Adrenal gland (tissue), 12 donors: ENCODE data around the gene SIL1. TPM values are rescaled to one million over a fixed set of nuclear protein-coding genes. Genes with fewer than 3 reads are reported as not detected.
A peak's percentile ranks its signal among the peaks of the same experiment; 100 is the strongest.

Source experiments
- DNase-seq, 7 donors: peaks; one replicate each; pipeline ENCODE4 v3.0.0-alpha.2; 2019 to 2020
- H3K27ac ChIP-seq, 5 donors: fragments of 200-600 bp; sonication (generic) in 4 of 5; 1 replicate in 3 of 5; 2 replicates in 2 of 5; pipeline versions ENCODE4 v1.5.1 to v1.8.0; 2016 to 2020; ENCODE audit warnings: mild to moderate bottlenecking in 1 of 5
- H3K27me3 ChIP-seq: fragments of 200-600 bp; 2 replicates; pipeline ENCODE4 v1.8.0; 2021
- H3K36me3 ChIP-seq, 2 donors: fragments of 200-600 bp; replicated peaks in 1 of 2; 1 replicate in 1 of 2; 2 replicates in 1 of 2; pipeline versions ENCODE4 v1.5.1 to v1.8.0; 2018 to 2022
- H3K4me1 ChIP-seq, 2 donors: fragments of 200-600 bp; replicated peaks in 1 of 2; 1 replicate in 1 of 2; 2 replicates in 1 of 2; pipeline versions ENCODE4 v1.5.1 to v1.8.0; 2018 to 2021
- H3K4me3 ChIP-seq, 4 donors: fragments of 200-600 bp; sonication (generic) in 3 of 4; one replicate each; pipeline ENCODE4 v1.5.1; 2016 to 2018
- H3K9me3 ChIP-seq, 3 donors: fragments of 200-600 bp; sonication (generic) in 1 of 3; replicated peaks in 1 of 3; 1 replicate in 2 of 3; 2 replicates in 1 of 3; pipeline versions ENCODE4 v1.5.1 to v1.8.0; 2016 to 2021
- CTCF ChIP-seq, 6 experiments: fragments of 450-650 bp in 4 of 6; fragments of 200-600 bp in 2 of 6; sonication (generic) in 1 of 6; IDR thresholded peaks; 1 replicate in 5 of 6; 2 replicates in 1 of 6; pipeline versions ENCODE4 v1.5.1 to v1.8.0; 2016 to 2021; ENCODE audit warnings: antibody characterized with exemption in 6 of 6, mild to moderate bottlenecking in 2 of 6, moderate library complexity in 1 of 6
- POLR2A ChIP-seq, 2 donors: fragments of 450-650 bp; IDR thresholded peaks; one replicate each; pipeline ENCODE4 v1.6.1; 2017; ENCODE audit warnings: antibody characterized with exemption in 2 of 2, mild to moderate bottlenecking in 2 of 2, moderate library complexity in 1 of 2
- WGBS, 4 donors: extraction: QIAGEN DNeasy Blood & Tissue Kit in 2 of 4; methylation state at CpG; one replicate each; pipeline versions ENCODE4 v1.1.5 to v1.1.7; 2013 to 2017; 5-methylcytosine and 5-hydroxymethylcytosine counted together
- intact Hi-C, 2 donors: fragments of 100-400 bp; cut with DNase I; formaldehyde crosslinking; loops; one replicate each; pipeline versions ENCODE4 v1.14.1 to v1.15.0; 2022 to 2023
- polyA plus RNA-seq, 3 donors: library from polyadenylated mRNA; stranded (reverse); fragments of 200-250 nt in 2 of 3; fragments of 350-450 nt in 1 of 3; fragmentation: Illumina TruSeq in 1 of 3; extraction: RNeasy Lipid Tissue Mini Kit (QIAGEN cat#74804) in 1 of 3; gene quantifications; one replicate each; pipeline ENCODE4 v1.2.3, GENCODE V29; 2013 to 2014
- total RNA-seq, 9 donors: library from RNA; depleted of rRNA in 4 of 9; stranded (reverse); fragments of >200 nt in 4 of 9; fragments of 120-200 nt in 1 of 9; fragmentation: NEBNext Ultra II Directional in 1 of 9; extraction: Animal tissue kit (Norgen Biotek cat#: 25700) in 1 of 9; gene quantifications; one replicate each; pipeline versions ENCODE4 v1.1.0 to v1.2.4, GENCODE V29; 2013 to 2023
- donor health status: healthy with polysubstance abuse.
- donor health status: Bipolar disorder and iron deficiency.
- donor health status: DM: yes; HTN: yes; CAD: no.
- donor health status: DM: no; HTN: no; CAD: no.
- donor health status: DM: no; HTN: no; CAD: no.
- donor health status: DM: yes; HTN: yes; CAD: no.

SIL1 gene
- total and polyA plus RNA-seq, 12 donors, result 81.9 to 313 (median 142) TPM

- intact Hi-C loops, result no loop called here
These were observed 94.4 kb downstream of the SIL1 start for GRCh38 chr5:139103762-139104161.

GRCh38 chr5:139100825-139101224 is 97.3 kb downstream of the SIL1 start:
- H3K9me3 ChIP-seq, result no peaks in the 10 kb centered on the region
- DNase-seq, result peak in 1 of 7 donors; percentile 44
- no peak for TF ChIP-seq POLR2A (IDR thresholded peaks at IDR 0.05)
- TF ChIP-seq CTCF (IDR thresholded peaks at IDR 0.05), result no peak
- no peak overlapping the region for H3K27ac ChIP-seq
- H3K27me3 ChIP-seq, result no peaks in the 10 kb centered on the region
- H3K4me3 ChIP-seq, result no peak overlapping the region
- WGBS, 4 donors, result 78 to 90% (median 82%) methylated on average over 3 of the region's 3 CpGs
- H3K36me3 ChIP-seq, result no peaks in the 10 kb centered on the region
- peaks cover 14 to 26% of the 10 kb centered on the region in 2 donors for H3K4me1 ChIP-seq
- intact Hi-C loops, result no loop called here

More at GRCh38 chr5:139103762-139104161, 94.4 kb downstream of the SIL1 start:
- peaks cover 14 to 27% of the 10 kb centered on the region in 2 donors for H3K4me1 ChIP-seq
- DNase-seq, result no peak
- H3K4me3 ChIP-seq, result no peak overlapping the region
- no peaks in the 10 kb centered on the region for H3K27me3 ChIP-seq
- no peak for TF ChIP-seq POLR2A (IDR thresholded peaks at IDR 0.05)
- no peak for TF ChIP-seq CTCF (IDR thresholded peaks at IDR 0.05)
- H3K9me3 ChIP-seq, result no peaks in the 10 kb centered on the region
- H3K27ac ChIP-seq, result peak overlapping the region in 3 of 5 donors; percentile 84 to 94 (median 84)
- H3K36me3 ChIP-seq, result no peaks in the 10 kb centered on the region

- Histone ChIP-seq H3K4me3 (no peak overlapping the region), H3K9me3 (no peaks in the 10 kb centered on the region), H3K27ac (no peak overlapping the region), H3K27me3 (no peaks in the 10 kb centered on the region), H3K4me1 (peaks cover 0 to 16% of the 10 kb centered on the region in 2 donors), H3K36me3 (no peaks in the 10 kb centered on the region)
- intact Hi-C loops, result loop anchor here in 1 of 2 donors (10.0 kb wide), 1 partner anchor 160 kb away; no protein-coding TSS in a partner anchor
- WGBS, 4 donors, result 45 to 90% (median 63%) methylated on average over 1 of the region's 1 CpG
- DNase-seq, result no peak
- TF ChIP-seq CTCF (IDR thresholded peaks at IDR 0.05), result no peak
- no peak for TF ChIP-seq POLR2A (IDR thresholded peaks at IDR 0.05)
These were observed 103.7 kb downstream of the SIL1 start for GRCh38 chr5:139094154-139095131.

GRCh38 chr5:139092741-139093343 is 105.3 kb downstream of the SIL1 start:
- no peak overlapping the region for H3K27ac ChIP-seq
- intact Hi-C loops, result loop anchor here in 1 of 2 donors (10.0 kb wide), 1 partner anchor 162 kb away; no protein-coding TSS in a partner anchor
- no peaks in the 10 kb centered on the region for H3K36me3 ChIP-seq
- H3K27me3 ChIP-seq, result no peaks in the 10 kb centered on the region
- no peak overlapping the region for H3K4me3 ChIP-seq
- 87 to 95% (median 93%) methylated on average over 5 of the region's 5 CpGs for WGBS, 4 donors
- H3K4me1 ChIP-seq, result peaks cover 0 to 16% of the 10 kb centered on the region in 2 donors
- no peaks in the 10 kb centered on the region for H3K9me3 ChIP-seq
- no peak for DNase-seq
- no peak for TF ChIP-seq CTCF (IDR thresholded peaks at IDR 0.05)
- TF ChIP-seq POLR2A (IDR thresholded peaks at IDR 0.05), result no peak
